Pancreas (tissue), 10 donors: ENCODE data around the gene PTPRG. TPM values are rescaled to one million over a fixed set of nuclear protein-coding genes. Genes with fewer than 3 reads are reported as not detected.

Experiments
- ATAC-seq, 4 donors: fragments of 200-7000 bp; cut with Tn5 transposase; one replicate each; pipeline versions ENCODE4 v1.8.0 to v1.9.1; 2020; ENCODE audit warnings: mild to moderate bottlenecking in 4 of 4, moderate library complexity in 4 of 4
- DNase-seq, 6 donors: peaks; one replicate each; pipeline ENCODE4 v3.0.0-alpha.2; 2020
- FAIRE-seq: peaks from 2 replicates; lab custom pipeline; 2012; peaks lifted over from hg19 to GRCh38; lab: Jason Lieb, UNC
- H3K27ac ChIP-seq, 4 donors: fragments of 200-600 bp; sonication (generic); 1 replicate in 3 of 4; 2 replicates in 1 of 4; pipeline versions ENCODE4 v1.5.0 to v1.8.0; 2020
- H3K27me3 ChIP-seq, 4 donors: fragments of 200-600 bp; one replicate each; pipeline ENCODE4 v1.8.0; 2021
- H3K36me3 ChIP-seq, 3 donors: fragments of 200-600 bp; sonication (generic) in 1 of 3; one replicate each; pipeline versions ENCODE4 v1.5.0 to v1.8.0; 2020 to 2021
- H3K4me1 ChIP-seq, 3 donors: fragments of 200-600 bp; one replicate each; pipeline ENCODE4 v1.8.0; 2021
- H3K4me3 ChIP-seq, 4 donors: fragments of 200-600 bp; sonication (generic) in 2 of 4; one replicate each; pipeline versions ENCODE4 v1.5.0 to v1.8.0; 2020 to 2021
- H3K9me3 ChIP-seq, 4 donors: fragments of 200-600 bp; one replicate each; pipeline ENCODE4 v1.8.0; 2021
- WGBS, 2 donors: extraction: QIAGEN DNeasy Blood & Tissue Kit; methylation state at CpG; one replicate each; pipeline ENCODE4 v1.1.7; 2013; 5-methylcytosine and 5-hydroxymethylcytosine counted together
- intact Hi-C, 3 donors: fragments of 100-400 bp; cut with DNase I; formaldehyde crosslinking; loops; one replicate each; pipeline versions ENCODE4 v1.11.1 to v1.14.2; 2022
- polyA plus RNA-seq, 2 donors: library from polyadenylated mRNA; stranded (reverse); fragments of 200-250 nt; gene quantifications; one replicate each; pipeline ENCODE4 v1.2.3, GENCODE V29; 2013
- total RNA-seq, 6 donors: library from RNA; stranded (reverse); fragmentation: NEBNext Ultra II Directional in 4 of 6; extraction: Animal tissue kit (Norgen Biotek cat#: 25700) in 4 of 6; gene quantifications; one replicate each; pipeline versions ENCODE4 v1.2.1 to v1.2.4, GENCODE V29; 2021 to 2023
- TF ChIP-seq, protein P1 (sequence below), 4 donors: fragments of 200-600 bp; sonication (generic) in 3 of 4; IDR thresholded peaks; one replicate each; pipeline versions ENCODE4 v1.5.0 to v1.8.0; 2021; ENCODE audit warnings: antibody characterized with exemption in 4 of 4
- donor health status: healthy with polysubstance abuse.
- donor health status: DM: no; HTN: no; CAD: no; lungs with moderate emphysema.
- donor health status: DM: no; HTN: no; CAD: no.
- donor health status: control.
- donor health status: control.
- donor health status: Bipolar disorder and iron deficiency.
- donor health status: DM: yes; HTN: yes; CAD: no.
- donor health status: DM: no; HTN: no; CAD: no.
- donor health status: DM: no; HTN: no; CAD: no.
- donor health status: DM: yes; HTN: yes; CAD: no.

The PTPRG gene
- total and polyA plus RNA-seq, 8 donors = 2.8 to 20.5 (median 9.5) TPM

DNA sequence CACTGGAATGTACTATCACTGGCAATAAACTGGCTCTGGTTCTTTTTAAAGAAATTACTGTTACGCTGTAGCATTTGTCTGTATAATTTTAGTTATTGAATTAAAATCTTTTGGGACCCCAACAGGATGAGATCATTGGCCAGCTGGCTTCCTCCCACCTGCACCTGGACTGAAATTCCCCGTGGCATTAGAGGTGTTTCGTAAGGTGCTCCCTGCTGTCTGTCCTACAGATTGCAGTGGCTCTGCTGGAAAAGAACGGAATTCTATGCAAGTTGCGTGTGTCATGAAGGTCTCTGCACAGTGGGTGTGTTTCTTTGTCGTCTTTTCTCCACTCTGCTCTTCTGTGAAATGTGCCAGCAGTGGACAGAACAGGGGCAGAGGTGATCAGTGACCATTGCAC lies 383.4 kb downstream of the PTPRG start:
- TF ChIP-seq, protein P1, sequence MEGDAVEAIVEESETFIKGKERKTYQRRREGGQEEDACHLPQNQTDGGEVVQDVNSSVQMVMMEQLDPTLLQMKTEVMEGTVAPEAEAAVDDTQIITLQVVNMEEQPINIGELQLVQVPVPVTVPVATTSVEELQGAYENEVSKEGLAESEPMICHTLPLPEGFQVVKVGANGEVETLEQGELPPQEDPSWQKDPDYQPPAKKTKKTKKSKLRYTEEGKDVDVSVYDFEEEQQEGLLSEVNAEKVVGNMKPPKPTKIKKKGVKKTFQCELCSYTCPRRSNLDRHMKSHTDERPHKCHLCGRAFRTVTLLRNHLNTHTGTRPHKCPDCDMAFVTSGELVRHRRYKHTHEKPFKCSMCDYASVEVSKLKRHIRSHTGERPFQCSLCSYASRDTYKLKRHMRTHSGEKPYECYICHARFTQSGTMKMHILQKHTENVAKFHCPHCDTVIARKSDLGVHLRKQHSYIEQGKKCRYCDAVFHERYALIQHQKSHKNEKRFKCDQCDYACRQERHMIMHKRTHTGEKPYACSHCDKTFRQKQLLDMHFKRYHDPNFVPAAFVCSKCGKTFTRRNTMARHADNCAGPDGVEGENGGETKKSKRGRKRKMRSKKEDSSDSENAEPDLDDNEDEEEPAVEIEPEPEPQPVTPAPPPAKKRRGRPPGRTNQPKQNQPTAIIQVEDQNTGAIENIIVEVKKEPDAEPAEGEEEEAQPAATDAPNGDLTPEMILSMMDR (IDR thresholded peaks at IDR 0.05) = no peak
- DNase-seq = no peak
- intact Hi-C loops = no loop called here
- ATAC-seq = no peak
- Histone ChIP-seq H3K27me3 (no peaks in the 10 kb centered on the region), H3K4me1 (no peaks in the 10 kb centered on the region), H3K4me3 (no peak overlapping the region), H3K36me3 (no peaks in the 10 kb centered on the region), H3K9me3 (no peaks in the 10 kb centered on the region), H3K27ac (no peak overlapping the region)
- WGBS, 2 donors = 88 to 89% methylated on average over 6 of the region's 6 CpGs
- FAIRE-seq = no peak

DNA sequence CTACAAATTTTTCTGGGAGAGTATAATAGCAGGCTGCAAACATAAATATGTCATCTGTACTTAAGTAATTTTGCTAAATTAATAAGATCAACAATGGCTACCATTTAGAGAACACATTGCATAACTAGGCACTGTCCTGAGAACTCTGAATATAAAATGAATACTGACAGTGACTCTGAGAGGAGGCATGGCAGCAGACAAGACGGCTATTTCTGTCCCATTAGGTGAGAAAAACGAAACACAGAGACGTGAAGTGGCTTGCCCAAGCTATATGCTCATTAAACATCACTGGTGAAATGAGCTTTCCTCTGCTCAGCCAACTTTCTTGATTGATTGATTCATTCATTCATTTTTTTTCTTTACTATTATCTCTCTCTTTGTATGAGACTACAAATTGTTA lies 384.3 kb downstream of the PTPRG start:
- Histone ChIP-seq H3K27ac (no peak overlapping the region), H3K9me3 (no peaks in the 10 kb centered on the region), H3K4me1 (no peaks in the 10 kb centered on the region), H3K27me3 (no peaks in the 10 kb centered on the region), H3K36me3 (no peaks in the 10 kb centered on the region), H3K4me3 (no peak overlapping the region)
- ATAC-seq (no peak), DNase-seq (no peak), FAIRE-seq (no peak)
- intact Hi-C loops = no loop called here
- WGBS, 2 donors = 64 to 65% methylated on average over 3 of the region's 3 CpGs
- TF ChIP-seq, protein P1 (IDR thresholded peaks at IDR 0.05) = no peak

DNA sequence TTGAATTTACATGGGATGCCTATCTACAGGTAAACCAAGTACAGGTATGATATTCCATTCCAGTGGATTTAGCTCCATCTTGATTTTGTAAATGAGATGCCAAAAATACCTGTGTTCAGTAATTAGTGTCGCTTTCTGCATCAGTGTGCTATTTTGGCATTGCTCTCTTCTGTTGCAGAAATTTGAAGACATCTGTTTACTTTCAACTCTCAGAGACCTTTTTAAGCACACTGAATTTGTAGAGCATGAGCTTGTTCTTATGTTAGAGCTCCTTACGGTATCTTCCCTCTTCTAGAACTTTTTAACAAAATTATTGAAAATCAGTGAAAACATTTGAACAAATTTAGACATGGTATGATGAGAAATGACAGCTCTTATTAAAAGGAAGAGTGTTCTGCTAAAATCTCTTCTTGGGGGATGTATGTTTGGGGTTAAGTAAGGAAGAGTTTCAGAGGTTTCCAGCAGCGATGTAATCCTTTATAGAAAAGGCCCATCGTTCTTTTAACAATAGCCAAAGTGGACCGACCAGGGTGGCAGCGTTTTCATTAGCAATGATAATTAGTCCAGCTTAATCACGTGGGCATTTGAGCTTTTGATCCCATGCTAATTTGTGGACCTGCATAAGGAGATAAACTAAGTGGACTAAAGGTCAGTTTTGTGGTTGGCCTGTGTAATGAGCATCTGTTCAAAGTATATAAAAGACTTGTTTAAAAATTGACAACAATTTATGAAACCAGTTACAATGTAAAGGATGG lies 385.4 kb downstream of the PTPRG start:
- no peak overlapping the region for H3K27ac ChIP-seq

DNA sequence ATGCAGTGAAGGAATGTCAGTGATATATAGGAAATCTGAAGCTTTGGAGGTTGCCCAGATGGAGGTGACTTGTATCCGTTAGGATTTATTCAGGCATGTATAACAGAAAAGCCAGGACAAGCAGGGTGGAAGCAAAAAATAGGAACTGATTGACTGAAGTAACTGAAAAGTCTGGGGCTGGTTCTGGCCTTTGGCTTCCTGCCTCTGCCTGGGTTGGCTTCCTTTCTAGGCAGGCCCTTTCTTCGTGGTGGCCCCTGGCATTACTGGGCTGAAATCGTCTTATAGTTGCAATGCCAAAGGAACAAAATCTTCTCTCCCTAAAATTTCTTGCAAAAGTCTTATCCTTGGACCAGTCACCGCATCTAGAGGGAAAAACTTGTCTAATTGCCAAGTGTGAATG lies 386.1 kb downstream of the PTPRG start:
- 87 to 90% methylated on average over 4 of the region's 4 CpGs for WGBS, 2 donors

More for the DNA sequence above, 385.4 kb downstream of the PTPRG start:
- DNase-seq (no peak), FAIRE-seq (no peak), ATAC-seq (no peak)
- Histone ChIP-seq H3K9me3 (no peaks in the 10 kb centered on the region), H3K27me3 (no peaks in the 10 kb centered on the region), H3K4me1 (no peaks in the 10 kb centered on the region), H3K36me3 (no peaks in the 10 kb centered on the region), H3K4me3 (no peak overlapping the region)
- intact Hi-C loops = no loop called here
- 74 to 75% methylated on average over 7 of the region's 7 CpGs for whole genome bisulfite sequencing, 2 donors
- TF ChIP-seq, protein P1 (IDR thresholded peaks at IDR 0.05) = no peak

More for the DNA sequence above, 386.1 kb downstream of the PTPRG start:
- intact Hi-C loops = no loop called here
- peaks cover 0 to 2% (median 0%) of the 10 kb centered on the region in 3 donors for H3K4me1 ChIP-seq
- TF ChIP-seq, protein P1 (IDR thresholded peaks at IDR 0.05) = no peak
- ATAC-seq (no peak), FAIRE-seq (no peak), DNase-seq (no peak)
- H3K9me3 ChIP-seq = no peaks in the 10 kb centered on the region
- H3K4me3 ChIP-seq = no peak overlapping the region
- no peaks in the 10 kb centered on the region for H3K27me3 ChIP-seq
- no peak overlapping the region for H3K27ac ChIP-seq
- no peaks in the 10 kb centered on the region for H3K36me3 ChIP-seq
